H1 (cell line): ENCODE measurements around the gene PRLHR. TPM values are rescaled to one million over a fixed set of nuclear protein-coding genes. Genes with fewer than 3 reads are reported as not detected.

ENCODE experiments used
- CTCF ChIA-PET: fragments of 300-600 bp; sonication (Branson Sonifier 250); formaldehyde crosslinking; loops from one replicate; lab custom pipeline; 2021; ENCODE audit not compliant: partially characterized antibody; lab: Charles Lee
- POLR2A ChIA-PET: fragments of 300-600 bp; sonication (Branson Sonifier 250); formaldehyde crosslinking; loops from one replicate; lab custom pipeline; 2021; ENCODE audit warnings: inconsistent platforms; ENCODE audit not compliant: partially characterized antibody; lab: Charles Lee
- DNase-seq, 2 experiments: peaks; one replicate each; pipeline versions ENCODE4 v3.0.0 to v3.0.0-alpha.2; 2010 to 2022; ENCODE audit warnings: low spot score in 2 of 2, low read depth in 1 of 2, mixed read lengths in 1 of 2
- FAIRE-seq: peaks from 2 replicates; lab custom pipeline; 2011; peaks lifted over from hg19 to GRCh38; lab: Jason Lieb, UNC
- H2AFZ ChIP-seq: 2 replicates; pipeline ENCODE4 v1.8.1; 2012; ENCODE audit warnings: low read length, inconsistent platforms
- H2AK5ac ChIP-seq: 2 replicates; pipeline ENCODE4 v1.6.1; 2013; ENCODE audit warnings: low read depth, low read length
- H2BK120ac ChIP-seq: replicated peaks from 2 replicates; pipeline ENCODE3; 2013; ENCODE audit warnings: low read depth, low read length, inconsistent platforms
- H2BK12ac ChIP-seq: 2 replicates; pipeline ENCODE4 v1.6.1; 2013; ENCODE audit warnings: low read depth, low read length
- H2BK15ac ChIP-seq: 2 replicates; pipeline ENCODE4 v1.6.1; 2013; ENCODE audit warnings: low read length
- H2BK20ac ChIP-seq: 2 replicates; pipeline ENCODE4 v1.6.1; 2013; ENCODE audit warnings: low read length
- H2BK5ac ChIP-seq: 2 replicates; pipeline ENCODE4 v1.6.1; 2013; ENCODE audit warnings: low read depth, low read length
- H3K14ac ChIP-seq: 2 replicates; pipeline ENCODE4 v1.6.1; 2013; ENCODE audit warnings: inconsistent platforms; ENCODE audit not compliant: insufficient read length
- H3K18ac ChIP-seq: 2 replicates; pipeline ENCODE4 v1.6.1; 2013; ENCODE audit warnings: low read length; ENCODE audit errors: extremely low read depth
- H3K23ac ChIP-seq: 2 replicates; pipeline ENCODE4 v1.6.1; 2013; ENCODE audit warnings: inconsistent platforms; ENCODE audit not compliant: insufficient read length
- H3K23me2 ChIP-seq: 2 replicates; pipeline ENCODE4 v1.6.1; 2013; ENCODE audit warnings: low read depth, low read length
- H3K27ac ChIP-seq: 2 replicates; pipeline ENCODE4 v1.6.1; 2011; ENCODE audit warnings: low read depth, low read length, inconsistent platforms
- H3K27me3 ChIP-seq, 4 experiments: replicated peaks in 1 of 4; 1 replicate in 1 of 4; 2 replicates in 3 of 4; pipeline versions ENCODE4 v1.6.1 to v1.8.1; 2011 to 2013; ENCODE audit warnings: low read length in 3 of 4, mild to moderate bottlenecking in 3 of 4, inconsistent platforms in 2 of 4, mixed read lengths in 2 of 4, moderate library complexity in 1 of 4; ENCODE audit not compliant: control insufficient read depth in 3 of 4, insufficient read depth in 3 of 4; ENCODE audit errors: extremely low read depth in 1 of 4
- H3K36me3 ChIP-seq, 4 experiments: 2 replicates each; pipeline versions ENCODE4 v1.6.1 to v1.8.1; 2011 to 2013; ENCODE audit warnings: mild to moderate bottlenecking in 4 of 4, low read length in 3 of 4, moderate library complexity in 2 of 4, control low read depth in 1 of 4, inconsistent platforms in 1 of 4; ENCODE audit not compliant: insufficient read depth in 4 of 4, control insufficient read depth in 2 of 4
- H3K4ac ChIP-seq: replicated peaks from 2 replicates; pipeline ENCODE3; 2013; ENCODE audit warnings: low read length, low read depth, mixed read lengths, inconsistent platforms; ENCODE audit not compliant: insufficient read length
- H3K4me1 ChIP-seq, 4 experiments: replicated peaks in 1 of 4; 1 replicate in 1 of 4; 2 replicates in 3 of 4; pipeline versions ENCODE4 v1.6.1 to v1.8.1; 2011 to 2013; ENCODE audit warnings: low read length in 3 of 4, inconsistent platforms in 2 of 4, mixed read lengths in 1 of 4; ENCODE audit not compliant: insufficient read depth in 4 of 4, control insufficient read depth in 3 of 4
- H3K4me2 ChIP-seq, 2 experiments: 2 replicates each; pipeline versions ENCODE4 v1.6.1 to v1.8.1; 2011 to 2013; ENCODE audit warnings: low read depth in 2 of 2, low read length in 2 of 2, control low read depth in 1 of 2, inconsistent platforms in 1 of 2, mild to moderate bottlenecking in 1 of 2; ENCODE audit not compliant: insufficient read depth in 1 of 2
- H3K4me3 ChIP-seq, 4 experiments: fragments of 200-600, 300-600 bp in 1 of 4; sonication (generic), shearing (Covaris generic), sonication (Bioruptor Twin) in 1 of 4; 2 replicates each; pipeline versions ENCODE4 v1.5.1 to v1.8.1; 2011 to 2016; ENCODE audit warnings: low read length in 4 of 4, low read depth in 3 of 4, control low read depth in 2 of 4, inconsistent platforms in 2 of 4, mild to moderate bottlenecking in 2 of 4, mixed read lengths in 1 of 4, moderate library complexity in 1 of 4; ENCODE audit not compliant: insufficient read depth in 2 of 4; ENCODE audit errors: extremely low read depth in 1 of 4
- H3K56ac ChIP-seq: replicated peaks from 2 replicates; pipeline ENCODE3; 2013; ENCODE audit warnings: low read depth, mild to moderate bottlenecking, mixed read lengths, low read length, inconsistent platforms; ENCODE audit not compliant: insufficient read length
- H3K79me1 ChIP-seq: 2 replicates; pipeline ENCODE4 v1.6.1; 2013; ENCODE audit warnings: low read depth, low read length, control low read depth
- H3K79me2 ChIP-seq, 2 experiments: 2 replicates each; pipeline versions ENCODE4 v1.6.1 to v1.8.1; 2012 to 2013; ENCODE audit warnings: low read length in 2 of 2, mild to moderate bottlenecking in 2 of 2, inconsistent platforms in 1 of 2; ENCODE audit not compliant: insufficient read depth in 2 of 2, control insufficient read depth in 1 of 2
- H3K9ac ChIP-seq, 4 experiments: replicated peaks in 1 of 4; 1 replicate in 1 of 4; 2 replicates in 3 of 4; pipeline versions ENCODE4 v1.6.1 to v1.8.1; 2011 to 2013; ENCODE audit warnings: low read depth in 3 of 4, low read length in 3 of 4, control low read depth in 2 of 4, mild to moderate bottlenecking in 2 of 4, moderate library complexity in 2 of 4, inconsistent platforms in 1 of 4; ENCODE audit errors: extremely low read depth in 1 of 4
- H3K9me3 ChIP-seq, 2 experiments: 2 replicates each; pipeline versions ENCODE4 v1.6.1 to v1.8.1; 2012 to 2013; ENCODE audit warnings: mild to moderate bottlenecking in 2 of 2, moderate library complexity in 2 of 2, control low read depth in 1 of 2, inconsistent platforms in 1 of 2, low read depth in 1 of 2, low read length in 1 of 2, mixed read lengths in 1 of 2; ENCODE audit not compliant: insufficient read depth in 2 of 2
- H4K20me1 ChIP-seq, 2 experiments: replicated peaks in 1 of 2; 2 replicates each; pipeline versions ENCODE3 to v1.8.1; 2011 to 2013; ENCODE audit warnings: inconsistent platforms in 2 of 2, low read length in 2 of 2, mild to moderate bottlenecking in 1 of 2; ENCODE audit not compliant: insufficient read depth in 2 of 2, control insufficient read depth in 1 of 2
- H4K5ac ChIP-seq: 2 replicates; pipeline ENCODE4 v1.6.1; 2013; ENCODE audit warnings: low read length, low read depth, mixed read lengths, inconsistent platforms; ENCODE audit not compliant: insufficient read length
- H4K8ac ChIP-seq: 2 replicates; pipeline ENCODE4 v1.8.0; 2013; ENCODE audit warnings: mild to moderate bottlenecking, moderate library complexity, low read length, inconsistent platforms; ENCODE audit not compliant: insufficient read depth; ENCODE audit errors: extremely low read depth
- H4K91ac ChIP-seq: replicated peaks from 2 replicates; pipeline ENCODE3; 2013; ENCODE audit warnings: low read length, mixed read lengths, inconsistent platforms; ENCODE audit not compliant: insufficient read length
- MAFK ChIP-seq: IDR thresholded peaks from 2 replicates; pipeline ENCODE4 v1.6.1; 2012; ENCODE audit warnings: low read depth, mild to moderate bottlenecking, improper control_type of control experiment, low read length
- RXRA ChIP-seq: IDR thresholded peaks from 2 replicates; pipeline ENCODE4 v1.6.1; 2011; ENCODE audit warnings: low read depth, mild to moderate bottlenecking, low read length, moderate library complexity; ENCODE audit not compliant: insufficient read depth
- WGBS, 2 experiments: shearing (Covaris generic) in 1 of 2; methylation state at CpG; one replicate each; pipeline versions ENCODE4 v1.1.6 to v1.1.7; 2013 to 2015; ENCODE audit warnings: low lambda C conversion rate in 2 of 2, mixed read lengths in 2 of 2, inconsistent platforms in 1 of 2, low coverage in 1 of 2, missing lambda C conversion rate in 1 of 2; ENCODE audit not compliant: insufficient replicate concordance in 2 of 2, insufficient coverage in 1 of 2, insufficient read length in 1 of 2; ENCODE audit errors: extremely low coverage in 1 of 2, missing lambda C conversion rate in 1 of 2; 5-methylcytosine and 5-hydroxymethylcytosine counted together
- polyA plus RNA-seq, 7 experiments: library from polyadenylated mRNA; depleted of rRNA in 3 of 7; stranded (reverse) in 5 of 7; unstranded in 2 of 7; fragments of >200 nt in 5 of 7; fragments of 200-250 nt in 2 of 7; gene quantifications; 1 replicate in 5 of 7; 2 replicates in 1 of 7; 4 replicates in 1 of 7; pipeline versions ENCODE4 v1.2.1 to v1.2.3, GENCODE V29; 2011 to 2013; ENCODE audit warnings: missing spikeins in 2 of 7, mixed read lengths in 2 of 7
- total RNA-seq: library from RNA; stranded (reverse); fragmentation: NEBNext Ultra II Directional; extraction: Animal tissue kit (Norgen Biotek cat#: 25700); gene quantifications from 2 replicates; pipeline ENCODE4 v1.2.1, GENCODE V29; 2021

PRLHR gene
- total and polyA plus RNA-seq, 2 of the 8 experiments (the other 6 are each of a cell fraction or from before 2014, with no cell fraction given) = not detected

- Histone ChIP-seq H4K5ac (no peak overlapping the region), H3K9me3 (no peaks in the 10 kb centered on the region), H4K20me1 (no peaks in the 10 kb centered on the region), H3K27me3 (no peaks in the 10 kb centered on the region), H2AFZ (no peak overlapping the region), H2BK20ac (no peak overlapping the region), H2AK5ac (no peak overlapping the region), H3K79me2 (no peaks in the 10 kb centered on the region), H3K4me3 (no peak overlapping the region), H3K4me1 (no peaks in the 10 kb centered on the region), H3K79me1 (no peaks in the 10 kb centered on the region), H3K18ac (no peak overlapping the region), H3K23me2 (no peaks in the 10 kb centered on the region), H4K91ac (no peak overlapping the region), H3K56ac (no peak overlapping the region), H3K27ac (no peak overlapping the region), H3K23ac (no peak overlapping the region), H4K8ac (no peak overlapping the region), H2BK12ac (no peak overlapping the region; the same call in 1 of the 2 replicates), H3K14ac (no peak overlapping the region), H3K36me3 (no peaks in the 10 kb centered on the region), H2BK120ac (no peak overlapping the region), H2BK5ac (no peak overlapping the region), H3K9ac (no peak overlapping the region), H2BK15ac (no peak overlapping the region), H3K4ac (no peak overlapping the region), H3K4me2 (no peak overlapping the region)
- WGBS, 2 experiments = 67% methylated on average over 4 of the region's 4 CpGs; no CpG with 5 or more reads in 1 of the 2 experiments
- POLR2A ChIA-PET = no interaction called here
- TF ChIP-seq MAFK (peak; percentile 89), RXRA (no peak)
- DNase-seq (no peak), FAIRE-seq (no peak)
- CTCF ChIA-PET = interaction anchor here (0.7 to 4.1 kb wide), 30 partner anchors 9 to 1060 kb away, joined by 3 to 38 read pairs (median 5); no protein-coding TSS in a partner anchor
Measured at GRCh38 chr10:118544401-118544948, 51.0 kb downstream of the PRLHR start.
